T1000 (cell line): ENCODE results near the gene THSD1.
"Not testable (repeated sequence)": the region's sequence is repeated elsewhere in the genome, so short reads cannot be mapped to it uniquely, and the experiment has no call there.

Experiments used
- DNase-seq: peaks from one replicate; lab custom pipeline; 2025; ENCODE audit warnings: mixed read lengths; lab: John Stamatoyannopoulos, UW

THSD1 gene

DNA sequence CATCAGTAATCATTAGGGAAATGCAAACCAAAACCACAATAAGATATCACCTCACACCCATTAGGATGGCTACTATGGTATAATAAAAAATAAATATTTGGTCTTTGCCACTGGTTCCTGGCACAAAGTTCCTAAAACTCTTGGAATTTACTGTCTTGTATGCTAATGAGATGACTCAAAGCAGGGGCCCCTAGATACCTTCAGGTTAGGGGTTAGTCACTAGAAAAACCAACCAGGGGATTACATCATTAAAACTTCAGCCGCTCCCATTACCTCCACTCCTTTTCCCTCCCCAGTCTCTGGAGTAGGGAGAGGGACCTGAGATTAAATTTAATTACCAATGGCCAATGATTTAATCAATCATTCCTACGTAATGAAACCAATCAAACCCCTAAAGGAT is 49.6 kb downstream of the THSD1 start:
- no peak for DNase-seq

- no peak for DNase-seq
Measured at GRCh38 chr13:52353193-52353592, 52.8 kb downstream of the THSD1 start.

GRCh38 chr13:52348983-52349780 is 56.8 kb downstream of the THSD1 start:
- no peak for DNase-seq

DNA sequence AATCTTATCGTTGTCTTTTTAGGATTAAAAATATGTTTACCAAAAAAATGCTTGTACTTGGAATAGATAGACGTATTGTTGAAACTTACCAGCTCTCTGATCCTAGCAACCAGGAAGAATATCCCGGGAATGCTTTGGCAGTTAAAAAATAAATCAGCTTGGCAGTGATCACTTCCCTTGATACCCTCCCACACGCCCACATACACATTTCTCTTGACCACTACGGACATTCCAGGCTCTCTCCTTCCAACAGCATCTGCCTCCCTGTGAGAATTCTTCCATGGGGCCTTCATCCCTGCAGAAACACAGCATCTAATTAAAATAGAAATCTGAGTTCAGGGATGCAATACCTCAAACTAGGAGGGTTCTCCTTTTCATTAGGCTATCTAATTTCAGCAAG is 57.9 kb downstream of the THSD1 start:
- no peak for DNase-seq

DNA sequence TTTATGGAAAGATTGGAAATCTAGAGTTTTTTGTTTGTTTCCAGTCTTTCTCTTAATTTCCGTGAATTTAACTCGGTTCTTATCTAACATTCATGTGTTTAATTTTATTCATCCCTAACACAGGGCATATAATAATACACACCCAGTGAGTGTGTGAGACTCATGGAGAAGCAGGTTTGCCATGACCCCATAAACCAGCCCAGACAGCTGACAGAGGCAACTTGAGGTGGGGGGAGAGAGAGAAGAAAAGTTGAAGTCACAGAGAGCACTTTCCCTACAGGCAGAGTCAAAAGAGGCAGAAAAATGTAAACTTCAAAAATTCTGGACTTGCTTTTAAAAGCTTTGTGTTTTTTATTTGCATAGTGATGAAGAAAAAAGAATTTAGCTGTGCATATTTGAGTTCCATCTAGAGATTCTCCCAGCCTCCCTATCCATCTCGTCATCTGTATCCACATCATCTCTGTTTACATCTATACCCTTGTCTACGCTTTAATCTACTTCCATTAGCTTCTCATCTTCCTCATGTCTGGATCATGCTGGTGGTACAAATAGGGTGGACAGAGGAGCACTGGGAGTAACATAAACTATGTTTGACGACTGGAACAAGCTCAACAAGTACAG is 60.2 kb downstream of the THSD1 start:
- DNase-seq = no peak

GRCh38 chr13:52345048-52345447 is 60.9 kb downstream of the THSD1 start:
- DNase-seq = no peak

DNA sequence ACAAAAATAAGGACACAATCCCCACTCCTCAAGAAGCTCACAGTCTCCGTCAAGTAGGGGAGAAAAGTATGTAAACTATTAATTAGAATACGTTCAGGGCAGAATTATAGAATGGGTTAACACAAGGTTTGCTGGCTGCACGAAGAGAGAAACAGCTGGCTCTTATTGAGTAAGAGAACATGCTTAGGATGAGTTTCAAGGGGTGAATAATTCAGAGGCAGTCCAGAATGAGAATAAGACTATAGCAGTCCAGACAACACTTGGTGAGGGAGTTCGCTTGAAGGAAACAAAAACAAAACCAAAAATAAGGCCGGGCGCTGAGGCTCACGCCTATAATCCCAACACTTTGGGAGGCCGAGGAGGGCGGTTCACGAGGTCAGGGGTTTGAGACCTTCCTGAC is 61.9 kb downstream of the THSD1 start:
- no peak for DNase-seq

DNA sequence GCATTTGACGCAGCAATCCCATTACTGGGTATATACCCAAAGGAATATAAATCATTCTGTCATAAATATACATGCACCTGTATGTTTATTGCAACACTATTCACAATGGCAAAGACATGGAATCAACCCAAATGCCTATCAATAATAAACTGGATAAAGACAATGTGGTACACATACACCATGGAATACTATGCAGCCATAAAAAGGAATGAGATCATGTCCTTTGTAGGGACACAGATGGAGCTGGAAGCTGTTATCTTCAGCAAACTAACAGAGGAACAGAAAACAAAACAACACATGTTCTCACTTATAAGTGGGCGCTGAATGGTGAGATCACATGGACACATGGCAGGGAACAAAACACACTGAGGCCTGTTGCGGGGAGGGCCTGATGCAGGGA is 63.8 kb downstream of the THSD1 start:
- DNase-seq = not testable (repeated sequence)

DNA sequence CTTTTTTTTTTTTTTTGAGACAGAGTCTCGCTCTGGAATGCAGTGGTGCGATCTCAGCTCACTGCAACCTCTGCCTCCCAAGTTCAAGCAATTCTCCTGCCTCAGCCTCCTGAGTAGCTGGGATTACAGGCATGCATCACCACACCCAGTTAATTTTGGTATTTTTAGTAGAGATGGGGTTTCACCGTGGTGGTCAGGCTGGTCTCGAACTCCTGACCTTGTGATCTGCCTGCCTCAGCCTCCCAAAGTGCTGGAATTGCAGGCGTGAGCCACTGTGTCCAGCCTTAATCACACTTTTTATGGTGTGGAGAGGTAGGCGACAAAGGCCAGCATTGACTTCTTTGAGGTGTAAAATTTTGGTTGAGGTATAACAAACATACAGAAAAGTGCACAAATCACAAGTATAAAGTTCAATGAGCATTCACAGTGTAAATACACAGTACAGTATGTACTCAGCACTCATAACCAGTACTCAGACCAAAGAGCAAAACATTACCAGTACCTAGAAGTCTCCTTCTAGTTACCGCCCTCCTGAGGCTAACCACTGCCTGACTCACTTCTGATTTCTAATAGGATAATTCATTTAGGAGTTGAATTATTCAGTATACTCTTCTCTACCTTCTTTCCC is 68.0 kb downstream of the THSD1 start:
- DNase-seq = not testable (repeated sequence)

DNA sequence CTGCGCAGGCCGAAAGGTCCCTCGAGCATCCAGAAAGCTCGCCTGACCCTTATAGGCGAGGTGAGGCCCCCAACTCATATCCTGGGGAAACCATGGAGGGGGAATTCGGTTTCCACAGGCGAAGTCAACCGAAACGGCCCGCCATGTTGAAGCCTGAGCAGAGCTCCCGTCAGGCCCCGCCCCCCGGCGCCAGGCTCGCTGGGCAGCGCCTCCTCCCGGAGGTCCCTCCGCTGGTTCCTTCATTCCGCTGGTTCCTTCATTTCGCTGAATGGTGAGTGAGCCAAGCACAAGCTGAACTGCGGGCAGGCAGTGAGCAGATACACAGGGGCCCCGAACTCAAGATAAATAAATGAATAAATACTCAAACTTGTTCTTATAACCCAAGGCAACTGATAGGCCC is 71.9 kb downstream of the THSD1 start:
- not testable (repeated sequence) for DNase-seq

GRCh38 chr13:52331844-52332243 is 74.1 kb downstream of the THSD1 start:
- not testable (repeated sequence) for DNase-seq
